Fibroblast of lung (primary cell): ENCODE results near the gene FUNDC2. TPM values are rescaled to one million over a fixed set of nuclear protein-coding genes. Genes with fewer than 3 reads are reported as not detected.

Experiments used
- DNase-seq, 2 donors: peaks; one replicate each; pipeline versions ENCODE4 v3.0.0 to v3.0.0-alpha.2; 2010; ENCODE audit warnings: low read depth in 2 of 2
- H2AFZ ChIP-seq: 2 replicates; pipeline ENCODE4 v1.5.1; 2012; ENCODE audit warnings: low read length, control low read depth, inconsistent platforms
- H3K27ac ChIP-seq: 2 replicates; pipeline ENCODE4 v1.5.1; 2011; ENCODE audit warnings: low read length, control low read depth; ENCODE audit not compliant: insufficient read depth
- H3K27me3 ChIP-seq: 2 replicates; pipeline ENCODE4 v1.5.1; 2011; ENCODE audit warnings: mild to moderate bottlenecking, low read length; ENCODE audit not compliant: control insufficient read depth, insufficient read depth
- H3K36me3 ChIP-seq: 2 replicates; pipeline ENCODE4 v1.5.1; 2011; ENCODE audit warnings: low read length; ENCODE audit not compliant: control insufficient read depth, insufficient read depth
- H3K4me1 ChIP-seq: 2 replicates; pipeline ENCODE4 v1.5.1; 2011; ENCODE audit warnings: low read length; ENCODE audit not compliant: control insufficient read depth, insufficient read depth; ENCODE audit errors: extremely low read depth
- H3K4me2 ChIP-seq: 2 replicates; pipeline ENCODE4 v1.5.1; 2011; ENCODE audit warnings: low read length, control low read depth; ENCODE audit not compliant: insufficient read depth; ENCODE audit errors: extremely low read depth
- H3K4me3 ChIP-seq, 4 experiments: fragments of 200-600 bp in 1 of 4; sonication (generic) in 1 of 4; replicated peaks in 1 of 4; 2 replicates each; pipeline ENCODE4 v1.5.1; 2011 to 2016; ENCODE audit warnings: low read length in 4 of 4, low read depth in 3 of 4, mild to moderate bottlenecking in 3 of 4, control low read depth in 2 of 4, inconsistent platforms in 1 of 4, mixed read lengths in 1 of 4; ENCODE audit not compliant: insufficient read depth in 1 of 4; ENCODE audit errors: control extremely low read depth in 1 of 4
- H3K79me2 ChIP-seq: 2 replicates; pipeline ENCODE4 v1.5.1; 2012; ENCODE audit warnings: mild to moderate bottlenecking, low read length, inconsistent platforms; ENCODE audit not compliant: control insufficient read depth, insufficient read depth
- H3K9ac ChIP-seq: 2 replicates; pipeline ENCODE4 v1.5.1; 2011; ENCODE audit warnings: mild to moderate bottlenecking, low read length, control low read depth; ENCODE audit not compliant: insufficient read depth
- H3K9me3 ChIP-seq: 2 replicates; pipeline ENCODE4 v1.5.1; 2012; ENCODE audit warnings: low read depth, low read length; ENCODE audit not compliant: control insufficient read depth, insufficient read depth
- H4K20me1 ChIP-seq: 2 replicates; pipeline ENCODE4 v1.5.1; 2011; ENCODE audit warnings: low read length; ENCODE audit not compliant: control insufficient read depth, insufficient read depth; ENCODE audit errors: extremely low read depth
- EZH2 ChIP-seq: IDR thresholded peaks from 2 replicates; pipeline ENCODE4 v1.5.1; 2012; ENCODE audit warnings: low read length, control low read depth, mild to moderate bottlenecking; ENCODE audit errors: missing control alignments
- polyA plus RNA-seq, 2 donors: library from polyadenylated mRNA; depleted of rRNA in 1 of 2; stranded (reverse) in 1 of 2; unstranded in 1 of 2; fragments of >200 nt; gene quantifications; 2 replicates each; pipeline ENCODE4 v1.2.1, GENCODE V29; 2011 to 2012; ENCODE audit warnings: missing spikeins in 1 of 2
- total RNA-seq: library from RNA; depleted of rRNA; stranded (reverse); fragments of >200 nt; gene quantifications from 2 replicates; pipeline ENCODE4 v1.2.1, GENCODE V29; 2014
- TF ChIP-seq, protein P1 (sequence below), 2 donors: IDR thresholded peaks in 1 of 2; conservative IDR thresholded peaks in 1 of 2; 1 replicate in 1 of 2; 2 replicates in 1 of 2; pipeline ENCODE4 v1.5.1; 2011 to 2012; ENCODE audit warnings: low read length in 2 of 2, control low read depth in 1 of 2, inconsistent platforms in 1 of 2, low read depth in 1 of 2, mild to moderate bottlenecking in 1 of 2

Gene FUNDC2
- total and polyA plus RNA-seq, 2 donors (not counting 1 experiment from before 2014, with no cell fraction given), result 18.3 to 97.1 TPM

DNA sequence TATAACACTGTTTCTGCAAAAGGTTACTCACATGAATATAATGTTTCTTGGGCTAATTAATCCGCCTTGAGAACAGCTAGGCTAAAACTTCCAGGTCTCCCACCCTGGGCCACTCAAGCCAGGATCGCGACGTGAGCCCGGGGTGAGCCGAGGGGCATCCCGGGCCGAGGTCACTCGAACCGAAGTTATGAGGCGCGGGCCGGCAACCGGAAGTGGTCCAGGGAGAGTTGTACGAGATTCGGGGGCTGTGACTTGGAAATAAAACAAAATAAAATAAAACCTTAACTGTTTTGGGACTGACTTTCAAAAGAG, 44.0 kb downstream of the FUNDC2 start:
- no peak for DNase-seq
- peaks cover 19% of the 10 kb centered on the region for H3K79me2 ChIP-seq
- TF ChIP-seq, protein P1, sequence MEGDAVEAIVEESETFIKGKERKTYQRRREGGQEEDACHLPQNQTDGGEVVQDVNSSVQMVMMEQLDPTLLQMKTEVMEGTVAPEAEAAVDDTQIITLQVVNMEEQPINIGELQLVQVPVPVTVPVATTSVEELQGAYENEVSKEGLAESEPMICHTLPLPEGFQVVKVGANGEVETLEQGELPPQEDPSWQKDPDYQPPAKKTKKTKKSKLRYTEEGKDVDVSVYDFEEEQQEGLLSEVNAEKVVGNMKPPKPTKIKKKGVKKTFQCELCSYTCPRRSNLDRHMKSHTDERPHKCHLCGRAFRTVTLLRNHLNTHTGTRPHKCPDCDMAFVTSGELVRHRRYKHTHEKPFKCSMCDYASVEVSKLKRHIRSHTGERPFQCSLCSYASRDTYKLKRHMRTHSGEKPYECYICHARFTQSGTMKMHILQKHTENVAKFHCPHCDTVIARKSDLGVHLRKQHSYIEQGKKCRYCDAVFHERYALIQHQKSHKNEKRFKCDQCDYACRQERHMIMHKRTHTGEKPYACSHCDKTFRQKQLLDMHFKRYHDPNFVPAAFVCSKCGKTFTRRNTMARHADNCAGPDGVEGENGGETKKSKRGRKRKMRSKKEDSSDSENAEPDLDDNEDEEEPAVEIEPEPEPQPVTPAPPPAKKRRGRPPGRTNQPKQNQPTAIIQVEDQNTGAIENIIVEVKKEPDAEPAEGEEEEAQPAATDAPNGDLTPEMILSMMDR (conservative IDR thresholded peaks at IDR 0.05 in 1 of 2, IDR thresholded peaks at IDR 0.05 in 1 of 2; ENCODE audit: low read depth in 1 of 2, low read length in 2 of 2), result no peak
- TF ChIP-seq EZH2, result no peak
- peak overlapping the region; percentile 60 to 87 (median 66) for H3K4me3 ChIP-seq
- peak overlapping the region; percentile 80 for H3K27ac ChIP-seq
- no peaks in the 10 kb centered on the region for H4K20me1 ChIP-seq
- peak overlapping the region; percentile 13 for H3K4me2 ChIP-seq
- peaks cover 7% of the 10 kb centered on the region for H3K36me3 ChIP-seq
- no peaks in the 10 kb centered on the region for H3K27me3 ChIP-seq
- peak overlapping the region; percentile 14 for H2AFZ ChIP-seq
- H3K9me3 ChIP-seq, result no peaks in the 10 kb centered on the region
- H3K4me1 ChIP-seq, result peaks cover 3% of the 10 kb centered on the region
- H3K9ac ChIP-seq, result peak overlapping the region; percentile 78

GRCh38 chrX:155070975-155071693, 44.5 kb downstream of the FUNDC2 start, which contains the start of the genes BRCC3, CMC4 and MTCP1:
TSS of gene BRCC3 (plus strand) at chrX:155071508. CDS start at chrX:155071528, 20 bp downstream.
TSS of gene CMC4 (minus strand) at chrX:155071136. CDS start at chrX:155064023, 7,113 bp downstream.
TSS of gene MTCP1 (minus strand) at chrX:155071136. CDS start at chrX:155066010, 5,126 bp downstream.
- Histone ChIP-seq H3K27ac (peak within 1 kb of the TSS; percentile 80), H3K4me2 (peak within 1 kb of the TSS; percentile 72), H4K20me1 (no peaks in the 10 kb centered on the region), H3K9me3 (no peaks in the 10 kb centered on the region), H3K4me1 (peaks cover 2% of the 10 kb centered on the region), H3K79me2 (peaks cover 19% of the 10 kb centered on the region), H3K4me3 (peak within 1 kb of the TSS; percentile 71 to 87 (median 76)), H3K36me3 (peaks cover 7% of the 10 kb centered on the region), H2AFZ (peak within 1 kb of the TSS; percentile 81), H3K9ac (peak within 1 kb of the TSS; percentile 78), H3K27me3 (no peaks in the 10 kb centered on the region)
- peak; percentile 75 to 80 for DNase-seq
- TF ChIP-seq, protein P1 (conservative IDR thresholded peaks at IDR 0.05 in 1 of 2, IDR thresholded peaks at IDR 0.05 in 1 of 2; ENCODE audit: low read depth in 1 of 2, low read length in 2 of 2), result no peak
- no peak for TF ChIP-seq EZH2

- peaks cover 7% of the 10 kb centered on the region for H3K36me3 ChIP-seq
- peak overlapping the region; percentile 69 for H3K27ac ChIP-seq
- H3K27me3 ChIP-seq, result no peaks in the 10 kb centered on the region
- H3K79me2 ChIP-seq, result peaks cover 19% of the 10 kb centered on the region
- peak overlapping the region; percentile 72 for H3K4me2 ChIP-seq
- peaks cover 2% of the 10 kb centered on the region for H3K4me1 ChIP-seq
- peak overlapping the region; percentile 59 for H3K9ac ChIP-seq
- H4K20me1 ChIP-seq, result no peaks in the 10 kb centered on the region
- H2AFZ ChIP-seq, result peak overlapping the region; percentile 81
- H3K9me3 ChIP-seq, result no peaks in the 10 kb centered on the region
- peak overlapping the region; percentile 71 to 83 (median 76) for H3K4me3 ChIP-seq
- TF ChIP-seq, protein P1 (conservative IDR thresholded peaks at IDR 0.05 in 1 of 2, IDR thresholded peaks at IDR 0.05 in 1 of 2; ENCODE audit: low read depth in 1 of 2, low read length in 2 of 2), result no peak
- TF ChIP-seq EZH2, result no peak
- DNase-seq, result no peak
Observed at GRCh38 chrX:155071694-155072280, 45.1 kb downstream of the FUNDC2 start.
